Stimulated activated CD8-positive, alpha-beta memory T cell treated with anti-CD3 and anti-CD28 coated beads, Interleukin-4, amount 100 ng/mL, for 24 hours (primary cell): Measurements from ENCODE around the gene SST.

Source experiments
- DNase-seq: peaks from one replicate; pipeline ENCODE4 v3.0.0-alpha.2; 2020; ENCODE audit warnings: low read depth

SST gene

DNA sequence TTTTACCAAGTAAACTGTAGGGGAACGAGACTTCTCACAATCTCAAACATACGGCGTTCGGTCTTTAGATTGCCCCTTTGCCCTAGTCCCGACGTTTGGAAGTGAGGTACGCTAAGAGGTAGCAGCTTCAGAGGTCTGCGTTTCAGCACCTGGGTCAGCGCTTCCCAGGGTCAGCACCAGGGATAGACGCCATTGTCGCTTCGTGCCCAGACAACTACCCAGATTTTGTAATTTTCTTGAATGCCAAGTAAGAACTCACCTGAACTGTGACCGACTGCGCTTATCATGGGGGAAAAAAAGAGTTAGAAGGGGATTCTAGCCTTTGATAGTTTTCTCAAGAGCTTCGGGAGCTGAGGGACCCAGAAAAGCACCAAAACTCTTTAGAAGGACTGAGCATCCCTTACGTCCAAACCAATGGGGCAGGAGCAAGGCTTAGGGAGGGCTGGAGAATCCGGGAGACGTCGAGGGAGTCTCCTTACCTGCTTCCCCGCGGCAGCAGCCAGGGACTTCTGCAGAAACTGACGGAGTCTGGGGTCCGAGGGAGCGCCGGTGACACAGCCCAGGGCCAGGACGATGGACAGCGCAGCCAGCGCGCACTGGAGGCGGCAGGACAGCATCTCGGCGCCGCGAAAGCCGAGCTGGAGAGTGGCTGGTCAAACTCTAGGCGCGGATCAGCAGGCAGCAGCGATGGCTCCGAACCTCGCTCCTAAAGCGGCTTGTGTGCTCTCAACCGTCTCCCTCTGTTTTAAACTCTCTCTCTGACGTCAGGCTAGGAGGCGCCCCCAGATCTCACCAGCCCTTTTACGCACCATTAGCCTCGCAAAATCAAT is at the start of gene SST:
Gene SST, minus strand, starts transcription at position 720 of the 830 bp plus-strand sequence. Its CDS starts 103 bp downstream, at position 617.
- no peak for DNase-seq

DNA sequence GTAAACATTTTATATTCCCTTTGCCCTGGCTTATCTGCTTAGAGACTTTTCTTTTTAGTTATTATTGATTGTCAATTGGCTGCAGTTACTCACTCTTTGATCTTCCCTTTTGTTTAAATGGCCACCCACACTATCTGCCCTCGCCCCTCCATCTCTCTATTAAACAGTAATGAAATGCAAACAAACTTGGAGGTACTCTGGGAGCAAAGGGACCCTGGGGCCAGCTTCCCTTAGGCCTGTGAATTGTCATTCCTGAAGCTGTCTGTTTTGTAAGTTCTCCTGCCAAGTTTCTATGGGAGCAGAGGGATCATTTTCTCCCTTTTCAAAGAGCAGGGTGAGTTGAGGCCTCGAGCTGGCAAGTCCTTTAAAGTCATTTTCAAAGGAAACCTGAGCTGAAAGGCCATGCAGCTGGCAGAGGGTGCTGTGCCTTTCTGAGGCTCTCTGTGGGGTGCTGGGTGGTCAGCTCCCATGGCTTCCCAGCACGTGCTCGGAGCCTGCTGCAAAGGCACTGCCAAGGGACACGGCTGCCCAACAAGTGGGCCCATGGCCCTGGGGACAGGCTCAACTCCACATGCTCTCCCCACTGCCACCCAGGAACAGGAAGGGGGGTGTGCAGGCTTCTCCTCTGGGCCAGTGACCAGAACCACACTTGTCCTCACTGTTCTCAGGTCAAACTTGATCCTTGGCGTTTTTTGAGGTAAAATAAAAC is 49.6 kb upstream of the SST start:
- no peak for DNase-seq

GRCh38 chr3:187718802-187719201 is 48.6 kb upstream of the SST start:
- no peak for DNase-seq

GRCh38 chr3:187717572-187717971 is 47.4 kb upstream of the SST start:
- no peak for DNase-seq

DNA sequence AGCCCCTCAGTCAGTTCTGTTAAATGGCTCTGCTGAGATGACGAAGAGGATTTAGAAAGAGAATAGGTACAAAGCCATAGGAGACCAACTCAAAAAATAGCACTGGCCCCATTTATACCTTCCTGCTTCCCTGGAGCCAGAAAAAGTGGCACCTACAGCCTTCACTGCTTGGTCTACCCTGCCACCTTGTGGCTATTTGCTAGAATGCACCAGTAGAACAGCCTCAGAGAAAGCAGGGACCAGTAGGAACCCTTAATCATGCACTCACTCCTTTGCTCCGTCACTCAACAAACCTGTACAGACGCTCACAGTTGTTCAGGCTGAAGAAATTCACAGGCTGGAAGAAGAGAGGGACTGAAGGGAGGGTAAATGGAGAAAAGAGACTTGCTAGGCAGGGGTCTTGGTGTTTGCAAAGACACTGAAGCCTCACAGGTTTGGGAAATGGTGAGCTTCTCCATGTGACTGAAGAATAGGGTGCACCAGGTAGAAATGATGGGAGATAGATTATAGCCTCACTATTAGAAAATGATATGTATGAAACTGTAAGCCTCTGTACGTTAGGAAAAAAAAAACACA is 44.3 kb upstream of the SST start:
- peak; percentile 58 for DNase-seq

DNA sequence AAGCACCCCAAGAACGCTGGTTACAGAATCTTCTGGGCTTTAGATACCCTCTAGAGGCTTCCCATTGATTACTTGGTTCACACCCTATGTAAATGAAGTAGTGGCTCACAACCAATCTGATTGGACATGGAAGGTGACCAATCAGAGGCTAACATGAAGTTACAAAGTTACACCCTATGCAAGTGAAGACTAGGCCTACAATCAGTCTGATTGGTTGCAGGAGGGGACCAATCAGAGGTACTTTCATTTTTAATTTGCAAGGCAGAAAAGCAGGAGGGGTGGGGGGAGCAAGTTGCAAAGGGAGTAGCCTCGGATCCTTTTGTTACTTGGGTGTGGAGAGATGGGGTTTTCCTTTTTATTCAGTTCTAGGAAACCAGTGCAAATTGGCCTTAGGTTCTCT is 43.3 kb upstream of the SST start:
- DNase-seq: no peak

GRCh38 chr3:187709155-187709554 is 39.0 kb upstream of the SST start:
- no peak for DNase-seq

DNA sequence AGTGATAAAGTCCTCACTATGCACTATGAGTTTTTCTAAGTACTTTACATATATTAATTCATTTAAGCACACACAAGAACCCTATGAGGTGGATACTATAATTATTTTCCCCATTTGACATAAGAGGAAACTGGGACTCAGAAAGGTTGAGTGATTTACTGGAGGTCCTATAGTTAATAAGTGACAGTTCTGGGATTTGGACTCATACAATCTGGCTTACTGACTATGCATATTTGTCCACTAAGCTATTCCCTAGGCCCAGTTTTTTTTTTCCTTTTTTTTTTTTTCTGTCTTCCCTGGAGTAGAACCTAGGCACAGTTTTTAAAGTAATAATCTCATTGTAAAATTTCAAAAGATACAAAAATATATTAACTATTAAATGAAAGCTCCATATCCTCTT is 38.5 kb upstream of the SST start:
- DNase-seq: no peak

DNA sequence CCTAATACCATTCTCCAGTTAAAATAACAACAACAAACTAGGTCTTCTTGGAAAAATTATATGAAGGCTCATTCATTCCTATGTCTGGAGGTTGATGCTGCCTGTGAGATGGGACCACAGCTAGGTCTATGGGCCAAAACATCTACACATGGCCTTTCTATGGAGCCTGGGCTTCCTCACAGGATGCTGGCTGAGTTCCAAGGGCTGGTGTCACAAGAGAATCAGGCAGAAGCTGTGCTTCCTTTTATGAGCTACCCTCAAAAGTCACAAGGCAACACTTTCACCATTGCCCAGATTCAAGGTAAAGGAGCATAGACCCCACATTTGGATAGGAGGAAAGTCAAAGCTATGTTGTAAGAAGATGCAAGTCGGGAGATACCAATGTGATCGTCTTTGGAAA is 36.8 kb upstream of the SST start:
- no peak for DNase-seq

- DNase-seq: no peak
Observed at GRCh38 chr3:187705164-187705563, 35.0 kb upstream of the SST start.

DNA sequence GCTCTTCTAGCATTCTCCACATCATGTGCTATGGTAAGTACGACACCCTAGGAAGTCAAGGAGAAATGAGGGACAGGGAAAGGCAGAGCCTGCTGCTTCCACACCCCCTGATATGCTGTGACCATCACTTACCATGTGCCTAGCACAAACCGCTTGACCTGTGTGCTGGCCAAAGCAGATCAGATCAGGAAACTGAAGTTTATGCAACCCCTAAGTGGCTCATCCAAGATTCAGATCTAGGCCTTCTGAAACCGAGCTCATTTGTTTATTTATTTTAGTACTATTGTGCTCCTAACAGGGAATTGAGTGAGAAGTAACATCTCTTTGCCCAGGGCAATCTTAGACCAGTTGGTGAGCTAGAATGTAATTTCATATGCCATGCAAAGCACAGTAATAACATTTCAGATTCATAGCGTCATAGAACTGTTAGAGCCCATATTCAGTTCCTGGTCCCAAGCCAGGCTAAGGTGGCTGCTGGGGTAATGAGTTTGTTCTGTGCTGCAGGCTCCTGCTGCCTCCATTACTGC is 32.4 kb upstream of the SST start, which contains the start of gene RTP2:
Gene RTP2, minus strand, starts transcription at position 51 of the 527 bp plus-strand sequence. CDS start 429 bp downstream, outside the sequence.
- no peak for DNase-seq

GRCh38 chr3:187700249-187700648 is 30.1 kb upstream of the SST start:
- DNase-seq: no peak

- DNase-seq: no peak
Observed at GRCh38 chr3:187698499-187699399, 28.6 kb upstream of the SST start.

GRCh38 chr3:187696021-187696420 is 25.8 kb upstream of the SST start:
- DNase-seq: no peak

DNA sequence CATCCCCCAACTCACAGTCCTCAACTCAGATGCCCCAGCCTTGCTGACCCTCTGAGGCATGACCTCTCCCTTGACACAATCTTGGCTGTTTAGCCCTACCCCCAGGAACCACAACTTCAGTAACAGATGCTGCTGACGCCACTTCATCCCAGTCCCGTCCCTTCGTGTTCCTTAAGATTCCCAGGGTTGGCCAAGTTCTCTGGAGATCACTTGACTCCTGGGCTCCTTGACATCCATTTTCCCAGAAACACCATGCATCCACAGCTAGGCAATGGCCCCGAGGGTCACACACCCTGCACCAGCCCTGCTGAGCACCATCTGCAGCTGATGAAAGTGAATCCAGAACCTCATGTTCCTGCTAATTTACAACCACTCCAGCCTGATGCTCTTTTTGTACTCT is 25.3 kb upstream of the SST start:
- DNase-seq: no peak

- DNase-seq: no peak
Observed at GRCh38 chr3:187694801-187695200, 24.6 kb upstream of the SST start.

- DNase-seq: no peak
Observed at GRCh38 chr3:187693431-187693830, 23.2 kb upstream of the SST start.

- DNase-seq: no peak
Observed at GRCh38 chr3:187689984-187690383, 19.8 kb upstream of the SST start.

DNA sequence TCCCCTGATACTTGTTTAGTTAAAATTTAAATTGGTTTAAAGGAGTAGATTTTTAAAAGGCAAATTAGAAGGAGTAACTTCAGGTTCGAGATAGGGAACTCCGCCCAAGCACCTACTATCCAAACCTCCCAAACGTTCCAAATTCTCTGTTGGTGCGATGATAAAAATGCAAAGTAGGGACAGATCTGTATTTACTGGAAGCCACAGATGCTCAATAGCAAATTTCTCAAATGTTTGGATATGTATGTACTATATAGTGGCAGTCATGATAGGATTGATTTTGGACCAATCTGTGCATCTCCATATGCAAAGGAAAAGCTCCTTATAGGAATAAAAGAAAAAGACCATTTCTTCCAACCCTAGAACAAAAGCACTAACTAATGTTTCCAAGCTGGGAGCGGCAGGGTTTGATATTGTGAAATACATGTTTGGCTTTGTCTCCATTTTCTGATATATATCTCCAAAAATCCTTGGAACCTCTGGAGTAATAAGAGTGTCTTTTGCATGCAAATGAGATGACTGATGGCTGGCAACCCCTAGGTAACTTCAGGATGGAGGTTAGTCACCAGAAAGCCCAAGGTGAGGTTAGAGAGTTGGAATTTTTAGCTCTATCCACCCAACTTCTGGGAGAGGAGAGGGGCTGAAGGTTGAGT is 16.6 kb upstream of the SST start:
- no peak for DNase-seq

GRCh38 chr3:187685948-187686347 is 15.8 kb upstream of the SST start:
- no peak for DNase-seq

- DNase-seq: no peak
Observed at GRCh38 chr3:187684880-187685279, 14.7 kb upstream of the SST start.
